ENCODE data around the gene DOCK3.

Gene DOCK3

DNA sequence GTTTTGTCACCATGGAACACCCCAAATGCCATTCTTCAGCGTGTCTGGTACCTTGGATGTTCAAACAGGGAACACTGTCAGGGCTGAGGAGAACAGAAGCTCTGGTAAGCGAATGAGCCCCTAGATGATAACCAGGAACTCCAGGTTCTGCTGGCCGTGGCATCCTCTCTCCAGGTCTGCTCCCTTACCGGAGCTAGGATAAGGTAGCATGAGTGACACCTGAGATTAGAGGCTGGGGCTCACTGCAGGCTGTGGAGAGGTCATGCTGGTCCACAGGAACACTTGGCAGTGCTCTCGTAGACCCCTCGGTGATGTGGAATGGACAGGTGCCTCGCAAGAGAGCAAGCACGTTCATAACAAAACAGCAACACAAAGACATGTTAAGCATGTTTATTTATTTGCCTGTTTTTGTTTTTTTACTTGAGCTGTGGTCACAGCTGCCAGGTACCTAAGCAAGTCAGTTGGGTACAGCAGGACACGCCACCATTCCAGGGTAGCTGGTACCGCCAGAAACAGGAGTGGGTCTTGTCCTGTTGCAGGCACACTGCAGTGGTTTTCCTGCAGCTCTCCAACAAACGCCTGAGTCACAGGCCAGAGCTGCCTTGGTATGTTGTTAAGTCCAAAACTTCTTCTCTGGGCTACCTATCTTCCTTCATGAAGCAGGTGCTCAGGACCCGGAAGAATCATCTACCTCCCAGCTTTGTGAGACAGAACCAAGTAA lies 720.9 kb downstream of the DOCK3 start:
- H3K9me3 ChIP-seq (ENCODE audit: control insufficient read depth, insufficient read depth, low read length): no peaks in the 10 kb centered on the region
- DNase-seq (ENCODE audit: low read depth, low spot score): no peak
- H3K27ac ChIP-seq (ENCODE audit: low read length): no peak overlapping the region
- no peaks in the 10 kb centered on the region for H3K27me3 ChIP-seq (ENCODE audit: control insufficient read depth, insufficient read depth, low read length)
- peaks cover 42% of the 10 kb centered on the region for H3K36me3 ChIP-seq (ENCODE audit: control insufficient read depth, insufficient read depth, low read length)
- H3K4me3 ChIP-seq (ENCODE audit: low read length): no peak overlapping the region
- no CpG with 5 or more reads among the region's 12 CpGs for WGBS (ENCODE audit: insufficient coverage, insufficient read length)
- no peaks in the 10 kb centered on the region for H3K4me1 ChIP-seq (ENCODE audit: control insufficient read depth, insufficient read depth, low read length)

GRCh38 chr3:51396401-51396800 lies 721.7 kb downstream of the DOCK3 start:
- DNase-seq (ENCODE audit: low read depth, low spot score): no peak
- WGBS (ENCODE audit: insufficient coverage, insufficient read length): no CpG with 5 or more reads among the region's 1 CpG
- Histone ChIP-seq H3K9me3 (ENCODE audit: control insufficient read depth, insufficient read depth, low read length) (no peaks in the 10 kb centered on the region), H3K27me3 (ENCODE audit: control insufficient read depth, insufficient read depth, low read length) (no peaks in the 10 kb centered on the region), H3K27ac (ENCODE audit: low read length) (no peak overlapping the region), H3K4me1 (ENCODE audit: control insufficient read depth, insufficient read depth, low read length) (no peaks in the 10 kb centered on the region), H3K36me3 (ENCODE audit: control insufficient read depth, insufficient read depth, low read length) (peaks cover 42% of the 10 kb centered on the region), H3K4me3 (ENCODE audit: low read length) (no peak overlapping the region)

- no peaks in the 10 kb centered on the region for H3K27me3 ChIP-seq (ENCODE audit: control insufficient read depth, insufficient read depth, low read length)
- no peaks in the 10 kb centered on the region for H3K9me3 ChIP-seq (ENCODE audit: control insufficient read depth, insufficient read depth, low read length)
- H3K27ac ChIP-seq (ENCODE audit: low read length): no peak overlapping the region
- WGBS (ENCODE audit: insufficient coverage, insufficient read length): no CpG with 5 or more reads among the region's 5 CpGs
- H3K4me3 ChIP-seq (ENCODE audit: low read length): no peak overlapping the region
- no peak for DNase-seq (ENCODE audit: low read depth, low spot score)
- peaks cover 37% of the 10 kb centered on the region; the same call in 1 of the 2 replicates for H3K36me3 ChIP-seq (ENCODE audit: control insufficient read depth, insufficient read depth, low read length)
- H3K4me1 ChIP-seq (ENCODE audit: control insufficient read depth, insufficient read depth, low read length): no peaks in the 10 kb centered on the region
Observed at GRCh38 chr3:51397392-51397791, 722.7 kb downstream of the DOCK3 start.

DNA sequence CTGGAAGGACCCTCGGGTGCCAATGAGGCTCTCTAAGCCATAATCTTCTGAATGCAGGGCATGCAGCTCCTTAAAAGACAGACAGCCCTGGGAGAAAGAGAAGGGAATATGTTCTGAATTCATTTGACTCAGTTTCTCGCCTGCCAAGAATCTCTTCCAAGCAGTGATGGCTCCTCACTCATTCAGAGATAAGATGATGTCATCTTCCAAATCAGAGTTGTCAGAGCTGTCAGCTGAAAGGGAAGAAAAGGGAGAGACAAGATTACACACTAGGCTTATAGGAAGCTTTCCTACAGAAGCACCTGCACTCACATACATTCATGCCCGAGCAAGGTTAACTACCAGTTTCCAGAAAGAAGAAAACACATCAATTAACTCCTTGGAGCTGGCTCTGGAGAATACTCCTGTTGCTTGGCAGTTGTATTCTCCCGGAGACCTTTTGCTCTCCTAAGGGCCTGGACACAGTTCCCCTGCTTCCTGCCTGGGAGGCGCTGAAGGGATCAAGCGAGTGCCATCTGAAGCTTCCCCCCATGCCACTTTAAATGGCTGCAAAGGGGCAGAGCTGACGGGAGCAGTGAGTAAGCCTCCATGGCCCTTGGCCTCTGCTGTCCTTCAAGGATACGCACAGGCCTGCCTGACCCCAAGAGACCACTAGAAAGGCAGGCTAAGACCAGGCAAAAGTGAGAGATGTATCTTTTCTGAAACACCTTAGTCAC lies 724.0 kb downstream of the DOCK3 start:
- no peaks in the 10 kb centered on the region for H3K4me1 ChIP-seq (ENCODE audit: control insufficient read depth, insufficient read depth, low read length)
- no peak overlapping the region for H3K27ac ChIP-seq (ENCODE audit: low read length)
- no peak overlapping the region for H3K4me3 ChIP-seq (ENCODE audit: low read length)
- peaks cover 31% of the 10 kb centered on the region; the same call in 1 of the 2 replicates for H3K36me3 ChIP-seq (ENCODE audit: control insufficient read depth, insufficient read depth, low read length)
- DNase-seq (ENCODE audit: low read depth, low spot score): no peak
- no CpG with 5 or more reads among the region's 8 CpGs for WGBS (ENCODE audit: insufficient coverage, insufficient read length)
- H3K27me3 ChIP-seq (ENCODE audit: control insufficient read depth, insufficient read depth, low read length): no peaks in the 10 kb centered on the region
- no peaks in the 10 kb centered on the region for H3K9me3 ChIP-seq (ENCODE audit: control insufficient read depth, insufficient read depth, low read length)

DNA sequence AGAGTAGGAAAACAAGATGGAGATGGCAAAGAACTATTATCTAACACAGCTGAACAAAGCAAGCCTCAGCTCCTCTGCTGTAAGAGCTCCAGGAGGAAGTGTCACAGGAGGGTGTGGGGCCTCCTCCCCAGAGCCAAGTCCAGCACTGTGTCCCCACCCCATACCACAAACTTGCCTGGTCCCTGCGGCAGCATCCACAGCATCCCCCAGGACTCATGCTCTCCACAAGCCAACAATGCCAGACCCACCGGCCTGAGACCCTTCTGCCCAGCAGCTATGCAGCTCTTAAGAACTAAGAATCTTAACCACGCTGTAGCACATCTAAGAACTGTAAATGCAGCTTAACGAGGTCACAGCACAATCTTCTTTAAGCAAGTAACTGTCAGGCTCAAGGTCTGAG lies 725.4 kb downstream of the DOCK3 start:
- no peak for DNase-seq (ENCODE audit: low read depth, low spot score)
- Histone ChIP-seq H3K27ac (ENCODE audit: low read length) (no peak overlapping the region), H3K9me3 (ENCODE audit: control insufficient read depth, insufficient read depth, low read length) (no peaks in the 10 kb centered on the region), H3K4me1 (ENCODE audit: control insufficient read depth, insufficient read depth, low read length) (no peaks in the 10 kb centered on the region), H3K36me3 (ENCODE audit: control insufficient read depth, insufficient read depth, low read length) (peaks cover 24% of the 10 kb centered on the region; the same call in 1 of the 2 replicates), H3K27me3 (ENCODE audit: control insufficient read depth, insufficient read depth, low read length) (no peaks in the 10 kb centered on the region), H3K4me3 (ENCODE audit: low read length) (no peak overlapping the region)
- WGBS (ENCODE audit: insufficient coverage, insufficient read length): no CpG with 5 or more reads among the region's 4 CpGs

- peaks cover 11% of the 10 kb centered on the region; the same call in 1 of the 2 replicates for H3K36me3 ChIP-seq (ENCODE audit: control insufficient read depth, insufficient read depth, low read length)
- no peak overlapping the region for H3K4me3 ChIP-seq (ENCODE audit: low read length)
- H3K4me1 ChIP-seq (ENCODE audit: control insufficient read depth, insufficient read depth, low read length): no peaks in the 10 kb centered on the region
- WGBS (ENCODE audit: insufficient coverage, insufficient read length): no CpG with 5 or more reads among the region's 4 CpGs
- DNase-seq (ENCODE audit: low read depth, low spot score): no peak
- no peak overlapping the region for H3K27ac ChIP-seq (ENCODE audit: low read length)
- H3K27me3 ChIP-seq (ENCODE audit: control insufficient read depth, insufficient read depth, low read length): no peaks in the 10 kb centered on the region
- H3K9me3 ChIP-seq (ENCODE audit: control insufficient read depth, insufficient read depth, low read length): no peaks in the 10 kb centered on the region
Observed at GRCh38 chr3:51401735-51402134, 727.0 kb downstream of the DOCK3 start.

DNA sequence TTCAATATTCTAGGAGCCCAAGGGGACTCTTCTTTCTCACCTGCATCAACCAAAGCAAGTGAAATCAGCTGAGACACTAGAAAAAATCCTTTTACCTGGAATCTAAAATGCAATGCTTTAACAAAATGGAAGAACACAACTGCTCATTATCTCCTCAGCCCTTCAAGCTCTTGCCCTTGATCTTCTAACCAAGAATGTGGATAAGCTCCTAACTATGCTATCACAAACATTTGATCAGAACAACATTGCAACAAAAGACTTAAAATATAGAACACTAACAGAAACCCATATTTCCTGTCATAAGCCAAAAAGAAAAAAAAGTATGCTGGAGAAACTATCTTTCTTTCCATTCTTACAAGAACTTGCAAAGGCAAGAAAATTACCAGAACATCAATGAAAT lies 728.9 kb downstream of the DOCK3 start:
- Histone ChIP-seq H3K4me3 (ENCODE audit: low read length) (no peak overlapping the region), H3K27ac (ENCODE audit: low read length) (no peak overlapping the region), H3K36me3 (ENCODE audit: control insufficient read depth, insufficient read depth, low read length) (peaks cover 10% of the 10 kb centered on the region; the same call in 1 of the 2 replicates), H3K27me3 (ENCODE audit: control insufficient read depth, insufficient read depth, low read length) (no peaks in the 10 kb centered on the region), H3K4me1 (ENCODE audit: control insufficient read depth, insufficient read depth, low read length) (no peaks in the 10 kb centered on the region), H3K9me3 (ENCODE audit: control insufficient read depth, insufficient read depth, low read length) (no peaks in the 10 kb centered on the region)
- no peak for DNase-seq (ENCODE audit: low read depth, low spot score)

GRCh38 chr3:51408021-51408420 lies 733.3 kb downstream of the DOCK3 start:
- H3K4me3 ChIP-seq (ENCODE audit: low read length): no peak overlapping the region
- no CpG with 5 or more reads among the region's 2 CpGs for WGBS (ENCODE audit: insufficient coverage, insufficient read length)
- no peak for DNase-seq (ENCODE audit: low read depth, low spot score)
- no peak overlapping the region for H3K27ac ChIP-seq (ENCODE audit: low read length)
- H3K36me3 ChIP-seq (ENCODE audit: control insufficient read depth, insufficient read depth, low read length): peaks cover 11% of the 10 kb centered on the region; the same call in 1 of the 2 replicates
- H3K27me3 ChIP-seq (ENCODE audit: control insufficient read depth, insufficient read depth, low read length): no peaks in the 10 kb centered on the region
- H3K9me3 ChIP-seq (ENCODE audit: control insufficient read depth, insufficient read depth, low read length): no peaks in the 10 kb centered on the region
- no peaks in the 10 kb centered on the region for H3K4me1 ChIP-seq (ENCODE audit: control insufficient read depth, insufficient read depth, low read length)

DNA sequence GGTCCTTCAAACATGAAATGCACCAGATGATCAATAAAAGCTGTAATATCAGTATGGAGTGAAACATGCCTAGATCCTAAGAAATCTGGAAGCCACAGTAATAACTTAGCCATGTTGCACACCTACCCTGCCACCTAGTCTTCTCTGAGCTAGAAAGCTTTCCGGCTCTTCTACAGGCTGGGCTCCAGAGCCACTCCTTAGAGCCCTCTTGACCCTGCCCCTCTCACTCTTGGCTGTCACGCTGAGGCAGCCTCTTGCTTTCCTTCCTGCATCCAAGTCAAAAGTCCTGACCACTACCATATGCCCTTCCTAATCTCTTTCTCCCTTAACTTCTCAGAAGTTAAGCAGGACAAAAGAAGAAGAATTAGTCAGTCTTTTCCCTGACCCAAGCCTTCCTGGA lies 734.1 kb downstream of the DOCK3 start:
- Histone ChIP-seq H3K27me3 (ENCODE audit: control insufficient read depth, insufficient read depth, low read length) (no peaks in the 10 kb centered on the region), H3K36me3 (ENCODE audit: control insufficient read depth, insufficient read depth, low read length) (peaks cover 6% of the 10 kb centered on the region; the same call in 1 of the 2 replicates), H3K27ac (ENCODE audit: low read length) (no peak overlapping the region), H3K9me3 (ENCODE audit: control insufficient read depth, insufficient read depth, low read length) (no peaks in the 10 kb centered on the region), H3K4me1 (ENCODE audit: control insufficient read depth, insufficient read depth, low read length) (no peaks in the 10 kb centered on the region), H3K4me3 (ENCODE audit: low read length) (no peak overlapping the region)
- no CpG with 5 or more reads among the region's 2 CpGs for WGBS (ENCODE audit: insufficient coverage, insufficient read length)
- DNase-seq (ENCODE audit: low read depth, low spot score): no peak

DNA sequence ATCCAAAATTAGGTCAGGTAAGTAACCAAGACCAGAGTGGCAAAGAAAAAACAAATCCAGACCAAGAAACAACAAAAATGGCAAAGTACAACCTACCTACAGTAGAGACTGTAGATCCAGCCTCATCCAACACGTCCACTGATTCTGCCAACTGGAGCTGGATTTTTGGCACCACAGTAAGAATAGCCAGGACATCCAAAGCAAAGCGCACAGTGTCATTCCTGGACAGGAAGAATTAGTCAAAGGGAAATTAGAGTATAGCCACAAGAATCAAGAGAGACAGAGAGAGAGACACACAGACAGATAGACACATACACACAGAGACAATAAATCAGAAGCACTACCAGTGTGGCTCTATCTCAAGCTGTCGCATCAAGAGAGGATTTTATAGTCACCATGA lies 747.5 kb downstream of the DOCK3 start:
- WGBS (ENCODE audit: insufficient coverage, insufficient read length): no CpG with 5 or more reads among the region's 3 CpGs
- H3K27ac ChIP-seq (ENCODE audit: low read length): no peak overlapping the region
- H3K27me3 ChIP-seq (ENCODE audit: control insufficient read depth, insufficient read depth, low read length): no peaks in the 10 kb centered on the region
- DNase-seq (ENCODE audit: low read depth, low spot score): no peak
- peaks cover 1% of the 10 kb centered on the region; the same call in 1 of the 2 replicates for H3K4me1 ChIP-seq (ENCODE audit: control insufficient read depth, insufficient read depth, low read length)
- H3K36me3 ChIP-seq (ENCODE audit: control insufficient read depth, insufficient read depth, low read length): peaks cover 11% of the 10 kb centered on the region
- H3K9me3 ChIP-seq (ENCODE audit: control insufficient read depth, insufficient read depth, low read length): no peaks in the 10 kb centered on the region
- no peak overlapping the region for H3K4me3 ChIP-seq (ENCODE audit: low read length)

Measured in iPS DF 6.9 (cell line).